Epithelial cell of prostate (primary cell): ENCODE results near the gene TMOD4.
"Not testable (repeated sequence)": the region's sequence is repeated elsewhere in the genome, so short reads cannot be mapped to it uniquely, and the experiment has no call there.

Source experiments
- DNase-seq: peaks from one replicate; pipeline ENCODE4 v3.0.0-alpha.2; 2011; ENCODE audit warnings: low read depth, low spot score
- H3K27ac ChIP-seq: fragments of 450-650 bp; 2 replicates; pipeline ENCODE4 v1.5.1; 2017; ENCODE audit warnings: mild to moderate bottlenecking

TMOD4 gene

DNA sequence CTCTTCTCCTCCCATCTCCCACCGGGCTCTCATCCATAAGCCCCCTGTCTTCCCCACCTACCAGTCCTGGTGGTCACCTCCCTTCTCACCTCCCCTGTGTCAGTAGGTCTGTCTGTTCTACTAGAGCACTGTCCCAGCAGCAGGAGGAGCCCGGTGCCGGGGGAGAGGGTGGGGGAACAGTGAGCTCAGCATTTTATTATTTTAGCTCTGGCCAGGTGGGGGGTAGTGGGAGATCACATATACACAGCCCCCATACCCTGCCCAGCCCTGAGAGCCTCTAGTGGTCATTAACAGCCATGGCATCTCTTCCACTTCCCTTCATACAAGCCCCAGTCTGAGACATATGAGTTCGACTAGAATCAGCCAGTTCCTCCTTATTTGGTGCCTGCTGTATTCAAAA lies at the start of gene TMOD4:
TMOD4 (minus strand) TSS at position 119 of the 400 bp plus-strand sequence. CDS start 1,106 bp downstream, outside the sequence.
- no peak for DNase-seq

DNA sequence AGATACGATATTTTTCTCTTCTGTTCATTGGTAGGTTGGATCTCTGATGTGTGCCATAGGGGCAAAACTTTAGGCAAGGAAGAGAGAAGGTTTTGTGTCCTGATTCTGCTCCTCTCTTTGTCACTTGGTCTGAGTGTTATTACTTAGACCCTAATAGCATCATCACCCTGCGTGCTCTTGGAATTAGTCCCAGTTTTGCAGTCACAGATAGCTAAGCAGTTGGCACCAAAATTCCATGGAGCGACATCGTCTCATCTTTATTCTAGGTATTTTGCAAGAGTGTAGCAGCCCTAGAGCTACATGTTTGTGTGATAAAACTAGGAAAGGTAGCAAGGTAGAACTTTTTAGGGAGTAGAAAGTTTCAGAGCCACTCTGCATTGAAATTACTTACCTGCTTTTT lies 46.3 kb upstream of the TMOD4 start:
- no peak for DNase-seq
- no peak overlapping the region for H3K27ac ChIP-seq

More for the DNA sequence above, at the start of gene TMOD4:
- H3K27ac ChIP-seq: no peak within 1 kb of the TSS

DNA sequence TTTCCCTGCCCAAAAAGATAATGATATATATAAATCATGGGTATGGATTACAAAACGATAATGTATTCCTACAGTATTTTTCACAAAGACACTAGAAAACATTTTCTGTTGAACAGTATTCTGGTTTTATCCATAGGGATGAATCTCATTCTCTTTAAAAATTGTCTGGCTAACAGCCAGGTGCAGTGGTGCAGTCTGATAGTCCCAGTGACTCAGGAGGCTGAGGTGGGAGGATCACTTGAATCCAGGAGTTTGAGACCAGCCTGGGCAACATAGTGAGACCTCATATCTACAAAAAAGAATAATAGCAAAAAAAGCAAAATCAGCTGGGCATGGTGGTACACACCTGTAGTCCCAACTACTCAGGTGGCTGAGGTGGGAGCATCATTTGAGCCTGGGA lies 45.8 kb upstream of the TMOD4 start:
- H3K27ac ChIP-seq: no peak overlapping the region
- no peak for DNase-seq

DNA sequence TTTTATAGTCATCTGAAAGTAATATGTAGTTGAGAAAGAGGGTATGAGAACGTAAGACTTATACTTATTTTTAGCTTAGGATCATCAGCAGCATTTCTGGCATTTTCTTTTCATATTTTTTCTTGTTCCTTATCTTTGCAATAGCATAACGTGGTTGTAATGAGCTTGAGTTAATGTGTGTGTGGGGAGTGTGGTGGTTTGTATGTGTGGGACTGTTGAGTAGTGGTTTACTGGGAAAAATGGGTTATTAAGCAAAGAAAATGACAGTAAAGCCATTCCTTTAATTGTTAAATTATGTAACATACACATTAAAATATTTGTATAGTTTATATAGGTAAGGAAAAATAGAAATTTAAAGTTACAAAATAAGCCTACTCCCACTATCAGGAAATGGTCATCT lies 37.8 kb upstream of the TMOD4 start:
- H3K27ac ChIP-seq: peak overlapping the region; percentile 69
- DNase-seq: no peak

DNA sequence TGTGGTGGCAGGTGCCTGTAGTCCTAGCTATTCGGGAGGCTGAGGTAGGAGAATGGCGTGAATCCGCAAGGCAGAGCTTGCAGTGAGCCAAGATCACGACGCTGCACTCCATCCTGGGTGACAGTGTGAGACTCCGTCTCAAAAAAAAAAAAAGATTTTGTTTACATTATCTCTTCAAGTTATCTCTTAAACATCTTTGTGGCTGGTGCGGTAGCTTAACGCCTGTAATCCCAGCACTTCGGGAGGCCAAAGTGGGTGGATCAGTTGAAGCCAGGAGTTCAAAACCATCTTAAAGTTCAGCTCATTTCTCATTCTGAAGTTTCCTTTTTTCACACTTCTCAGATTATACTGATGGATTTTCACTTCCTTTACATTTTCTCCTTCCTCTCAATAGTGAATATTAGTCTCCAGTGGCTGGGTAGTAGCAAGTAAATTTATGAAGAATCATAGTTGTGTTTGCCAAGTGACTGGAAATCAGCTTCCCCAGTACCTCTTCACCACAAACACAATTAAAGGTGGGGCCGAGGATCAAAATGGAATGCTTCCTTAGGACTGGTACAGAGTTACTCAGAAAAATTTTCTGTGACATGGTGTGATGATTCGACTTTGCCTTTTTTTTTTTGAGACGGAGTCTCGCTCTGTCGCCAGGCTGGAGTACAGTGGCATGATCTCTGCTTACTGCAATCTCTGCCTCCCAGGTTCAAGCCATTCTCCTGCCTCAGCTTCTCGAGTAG lies 36.4 kb upstream of the TMOD4 start:
- DNase-seq: no peak
- H3K27ac ChIP-seq: peak overlapping the region; percentile 69

DNA sequence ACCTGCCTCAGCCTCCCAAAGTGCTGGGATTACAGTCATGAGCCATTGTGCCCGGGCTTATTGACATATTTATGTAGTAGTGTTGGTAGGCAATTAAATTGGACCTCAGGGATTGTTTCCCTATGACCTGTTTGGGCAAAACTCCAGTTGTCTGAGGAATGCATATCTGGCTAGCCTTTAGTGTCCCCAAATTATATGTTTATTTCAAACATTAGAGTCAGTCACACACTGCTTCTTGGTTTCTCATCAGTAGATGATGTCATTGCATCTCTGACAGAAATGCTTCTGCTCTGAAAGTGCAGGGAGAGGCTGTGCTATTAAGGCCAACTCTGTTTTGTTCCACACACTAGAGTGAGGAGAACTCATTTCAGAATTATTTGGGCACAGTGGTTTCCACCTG lies 35.0 kb upstream of the TMOD4 start:
- DNase-seq: no peak
- H3K27ac ChIP-seq: peak overlapping the region; percentile 69

DNA sequence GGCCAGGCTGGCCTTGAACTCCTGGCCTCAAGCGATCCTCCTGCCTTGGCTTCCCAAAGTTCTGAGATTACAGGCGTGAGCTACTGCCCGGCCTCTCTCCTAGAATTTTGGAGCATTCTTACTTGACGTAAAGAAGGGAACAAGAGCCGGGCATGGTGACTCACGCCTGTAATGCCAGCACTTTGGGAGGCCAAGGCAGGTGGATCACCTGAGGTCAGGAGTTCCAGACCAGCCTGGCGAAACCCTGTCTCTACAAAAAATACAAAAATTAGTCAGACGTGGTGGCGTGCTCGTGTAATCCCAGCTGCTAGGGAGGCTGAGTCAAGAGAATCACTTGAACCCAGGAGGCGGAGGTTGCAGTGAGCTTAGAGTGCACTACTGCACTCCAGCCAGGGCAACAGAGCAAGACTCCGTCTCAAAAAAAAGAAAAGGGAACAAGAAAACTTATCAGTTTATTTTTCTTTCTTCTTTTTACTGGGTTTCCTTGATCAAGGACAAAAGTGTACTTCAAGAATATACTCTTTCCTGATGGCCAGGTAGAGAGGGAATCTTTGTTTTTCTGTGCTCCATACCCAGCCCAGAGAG lies 29.7 kb upstream of the TMOD4 start:
- DNase-seq, H3K27ac ChIP-seq: not testable (repeated sequence)

DNA sequence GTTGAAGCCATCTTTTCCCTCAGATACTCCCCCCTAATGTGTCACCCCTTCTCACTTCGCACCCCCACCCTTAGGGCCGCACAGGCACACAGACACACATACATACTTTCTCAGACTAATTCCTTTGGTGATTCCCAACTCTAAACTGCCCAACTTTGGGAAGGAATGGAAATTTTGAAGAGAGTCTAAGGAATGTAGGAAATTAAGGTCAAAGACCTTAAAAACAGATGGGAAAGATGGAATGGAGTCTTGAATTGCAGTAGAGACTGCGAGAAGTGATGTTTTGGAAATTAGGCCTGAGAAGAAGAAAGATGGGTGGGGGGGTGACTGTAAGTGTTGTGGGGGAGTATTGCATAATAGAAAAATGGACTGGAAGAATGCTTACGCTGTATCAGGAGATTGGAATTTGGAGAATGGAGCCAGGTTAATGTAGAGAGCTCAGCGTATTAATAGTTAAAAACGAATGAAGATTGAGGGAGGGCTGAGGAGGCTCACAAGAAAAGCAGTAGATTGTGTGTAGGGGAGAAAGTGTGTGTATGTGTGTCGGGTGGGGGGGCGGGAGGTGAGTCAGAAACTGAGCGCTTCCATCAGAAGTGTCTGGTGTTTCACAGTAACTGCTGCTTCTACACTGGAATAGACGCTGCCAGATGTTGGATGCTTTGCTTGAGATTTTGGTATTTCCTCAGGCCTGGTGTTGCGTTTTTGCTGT lies 24.2 kb upstream of the TMOD4 start:
- H3K27ac ChIP-seq: peak overlapping the region; percentile 98
- DNase-seq: no peak

DNA sequence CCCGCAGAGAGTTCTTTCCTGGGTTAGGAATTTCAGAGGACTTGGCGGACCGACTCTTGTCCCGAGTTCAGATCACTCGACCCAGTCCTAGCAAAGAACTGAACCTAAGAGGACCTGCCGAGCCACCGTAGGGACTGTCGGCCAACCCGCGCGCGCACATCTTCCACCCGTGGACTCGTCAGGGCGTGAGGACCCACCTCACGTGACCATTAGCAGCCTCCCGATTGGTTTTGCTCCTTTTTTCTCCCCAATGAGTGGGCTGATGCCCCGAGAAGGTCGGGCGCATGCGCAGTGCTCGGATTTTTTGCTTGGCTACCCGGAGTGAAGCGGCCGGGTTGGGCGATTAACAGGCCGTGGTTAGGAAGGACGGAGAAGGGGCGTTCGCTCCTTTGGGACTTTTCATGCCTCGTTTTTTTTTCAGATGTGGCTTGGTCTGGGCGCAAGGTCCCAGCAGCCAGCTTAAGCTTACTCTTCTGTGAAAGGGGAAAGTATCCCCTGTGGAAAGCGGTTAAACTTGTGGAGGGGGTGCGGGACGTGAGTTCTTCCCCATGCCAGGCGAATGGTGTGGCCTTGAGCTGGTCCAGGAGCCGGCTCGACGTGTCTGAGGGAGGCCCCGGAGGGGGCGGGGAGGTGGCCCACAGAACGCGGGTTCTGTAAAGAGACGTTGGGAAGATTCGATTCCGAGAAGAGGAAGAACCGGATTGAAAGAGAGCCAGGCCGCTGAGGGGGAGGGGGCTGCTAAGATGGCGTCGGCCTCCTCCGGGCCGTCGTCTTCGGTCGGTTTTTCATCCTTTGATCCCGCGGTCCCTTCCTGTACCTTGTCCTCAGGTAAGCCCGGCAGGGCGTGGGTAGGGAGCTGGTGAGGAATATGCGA lies 22.7 kb upstream of the TMOD4 start, which contains the start of gene PIP5K1A:
PIP5K1A (plus strand) TSS at position 299 of the 874 bp plus-strand sequence; CDS start at position 744, 445 bp downstream.
- peak; percentile 77 for DNase-seq
- H3K27ac ChIP-seq: peak within 1 kb of the TSS; percentile 98

DNA sequence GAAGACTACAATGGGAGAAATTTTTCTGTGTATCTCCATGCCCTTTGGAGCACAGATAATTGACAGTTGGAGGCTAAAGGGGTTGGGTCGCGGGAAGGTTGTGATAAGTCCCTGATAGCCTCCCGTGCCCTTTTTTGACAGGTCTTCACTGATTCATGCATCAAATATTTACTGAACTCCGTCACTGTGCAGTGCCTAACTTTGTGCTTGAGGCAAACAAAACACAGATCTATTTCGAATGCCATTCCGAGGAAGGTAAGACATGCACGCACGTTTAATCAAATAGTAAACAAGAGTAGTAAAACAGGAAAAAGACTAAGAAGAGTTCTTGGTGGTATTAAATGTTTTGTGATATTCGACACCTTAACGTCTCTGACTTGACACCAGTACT lies 22.1 kb upstream of the TMOD4 start:
- no peak for DNase-seq
- H3K27ac ChIP-seq: peak overlapping the region; percentile 98

DNA sequence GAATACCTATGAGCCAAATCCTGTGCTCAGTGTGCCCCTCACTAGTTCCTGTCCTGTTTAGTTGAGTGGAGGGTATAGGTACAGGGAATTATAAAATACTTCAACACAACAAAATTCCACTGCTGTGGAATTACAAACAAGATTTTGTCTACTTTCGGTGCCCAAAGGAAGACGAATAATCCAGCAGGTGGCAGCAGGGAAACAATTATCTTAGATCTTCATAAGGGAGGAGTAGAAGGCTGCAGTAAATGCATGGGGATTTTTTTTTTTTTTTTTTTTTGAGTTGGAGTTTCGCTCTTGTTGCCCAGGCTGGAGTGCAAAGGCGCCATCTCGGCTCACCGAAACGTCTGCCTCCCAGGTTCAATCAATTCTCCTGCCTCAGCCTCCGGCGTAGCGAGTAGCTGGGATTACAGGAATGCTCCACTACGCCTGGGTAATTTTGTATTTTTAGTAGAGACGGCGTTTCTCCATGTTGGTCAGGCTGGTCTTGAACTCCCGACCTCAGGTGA lies 20.6 kb upstream of the TMOD4 start:
- DNase-seq: no peak
- peak overlapping the region; percentile 98 for H3K27ac ChIP-seq

DNA sequence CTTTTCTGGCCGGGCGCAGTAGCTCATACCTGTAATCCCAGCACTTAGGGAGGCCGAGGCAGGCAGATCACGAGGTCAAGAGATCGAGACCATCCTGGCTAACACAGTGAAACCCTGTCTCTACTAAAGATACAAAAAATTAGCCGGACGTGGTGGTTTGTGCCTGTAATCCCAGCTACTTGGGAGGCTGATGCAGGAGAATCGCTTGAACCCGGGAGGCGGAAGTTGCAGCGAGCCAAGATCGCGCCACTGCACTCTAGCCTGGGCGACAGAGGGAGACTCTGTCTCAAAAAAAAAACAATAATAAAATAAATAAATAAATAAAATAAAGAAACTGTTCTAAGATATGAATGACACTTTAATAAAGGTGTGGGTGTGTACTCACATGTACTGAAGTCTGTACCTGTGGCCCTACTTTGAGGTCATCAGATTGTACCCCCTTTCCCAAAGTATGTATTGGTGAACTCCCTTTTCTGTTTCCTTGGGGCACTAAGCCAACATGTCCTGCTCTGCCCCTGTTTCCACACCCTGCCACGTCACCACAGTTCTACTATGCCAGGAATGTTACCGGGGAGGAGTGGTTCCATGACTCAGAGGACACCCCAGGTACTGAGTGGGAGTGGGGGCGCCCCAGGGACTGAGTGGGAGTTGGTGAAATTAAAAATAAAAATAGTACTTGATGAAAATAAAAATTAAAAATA lies 19.3 kb upstream of the TMOD4 start:
- peak overlapping the region; percentile 98 for H3K27ac ChIP-seq
- DNase-seq: peak; percentile 96

DNA sequence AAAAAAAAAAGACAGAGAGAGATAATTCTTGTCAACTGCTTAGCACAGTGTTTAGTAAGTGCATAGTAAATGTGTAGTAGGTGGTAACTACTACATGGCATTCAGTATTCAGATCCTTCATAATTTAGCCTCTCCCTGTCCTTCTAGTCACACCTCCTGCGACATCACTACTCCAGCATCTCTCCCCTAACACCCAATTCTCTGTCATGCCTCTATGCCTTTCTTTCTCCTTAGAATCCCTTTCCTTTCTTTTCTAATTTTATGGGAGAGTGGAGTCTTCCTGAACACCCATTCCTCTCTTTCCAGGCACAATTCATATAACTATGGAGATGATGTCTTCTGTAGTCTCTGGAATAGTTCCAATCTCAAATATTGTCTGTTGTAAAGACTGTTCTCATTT lies 18.1 kb upstream of the TMOD4 start:
- H3K27ac ChIP-seq: peak overlapping the region; percentile 98
- DNase-seq: no peak

DNA sequence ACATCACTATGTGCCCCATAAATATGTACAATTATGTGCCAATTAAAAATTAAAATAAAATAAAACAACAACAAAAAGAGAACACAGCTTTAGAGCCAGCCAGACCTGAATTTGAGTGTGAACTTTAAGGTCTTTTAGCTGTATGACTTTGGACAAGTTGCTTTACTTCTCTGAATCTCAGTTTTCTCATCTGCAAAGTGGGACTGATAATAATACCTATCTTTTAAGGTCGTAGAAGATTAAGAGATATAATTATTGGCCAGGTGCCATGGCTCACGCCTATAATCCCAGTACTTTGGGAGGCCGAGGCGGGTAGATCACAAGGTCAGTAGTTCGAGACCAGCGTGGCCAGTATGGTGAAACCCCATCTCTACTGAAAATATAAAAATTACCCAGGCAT lies 17.5 kb upstream of the TMOD4 start:
- DNase-seq: no peak
- peak overlapping the region; percentile 98 for H3K27ac ChIP-seq

DNA sequence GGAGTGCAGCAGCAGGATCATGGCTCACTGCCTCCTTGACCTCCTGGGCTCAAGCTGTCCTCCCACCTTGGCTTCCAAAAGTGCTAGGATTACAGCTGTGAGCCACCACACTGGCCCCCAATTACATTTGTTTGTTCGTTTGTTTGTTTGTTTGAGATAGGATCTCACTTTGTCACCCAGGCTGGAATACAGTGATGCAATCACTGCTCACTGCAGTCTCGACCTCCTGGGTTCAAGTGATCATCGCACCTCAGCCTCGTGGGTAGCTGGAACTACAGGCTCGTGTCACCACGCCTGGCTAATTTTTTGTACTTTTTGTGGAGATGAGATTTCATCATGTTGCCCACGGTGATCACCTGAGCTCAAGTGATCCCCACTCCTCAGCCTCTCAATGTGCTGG lies 16.3 kb upstream of the TMOD4 start:
- DNase-seq: no peak
- H3K27ac ChIP-seq: no peak overlapping the region

DNA sequence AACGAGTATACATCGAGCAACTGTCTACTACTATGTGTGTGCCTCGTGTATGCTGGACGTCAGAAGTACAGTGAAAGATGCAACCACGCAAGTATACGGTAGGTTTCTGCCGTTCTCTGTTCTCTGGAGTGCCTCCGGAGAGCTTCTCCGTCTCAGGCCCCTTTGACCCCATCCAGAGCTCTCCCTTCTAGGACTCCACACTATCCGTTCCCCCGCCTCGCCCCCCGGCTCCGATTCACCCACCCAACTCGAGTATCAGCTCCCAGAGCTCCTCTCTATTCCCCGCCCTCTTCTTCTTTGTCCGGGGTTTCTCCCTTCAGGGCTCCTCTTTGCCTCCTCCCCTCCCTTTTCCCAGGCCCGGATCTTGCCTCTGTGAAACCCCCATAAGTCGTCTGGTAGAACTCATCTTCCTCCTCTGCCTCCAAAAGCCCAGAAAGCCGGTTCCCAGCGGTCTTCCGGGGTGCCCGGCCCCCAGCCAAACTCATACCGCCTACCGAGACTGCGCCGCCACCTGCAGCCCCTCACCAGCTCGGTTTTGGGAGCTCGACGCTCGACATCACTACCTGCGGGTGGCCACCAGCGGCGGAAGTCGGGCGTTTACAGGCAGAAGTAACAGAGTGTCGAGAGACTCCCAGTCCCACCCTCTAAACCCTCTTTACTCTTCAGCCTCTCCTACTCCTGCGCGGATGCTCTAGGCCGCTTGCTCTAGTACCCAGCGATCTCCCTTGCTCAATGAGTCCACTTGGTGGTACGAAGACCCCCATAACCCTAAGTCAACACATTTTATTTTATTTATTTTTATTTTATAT lies 14.1 kb upstream of the TMOD4 start, which contains the start of gene VPS72:
VPS72 (minus strand) TSS at position 561 of the 809 bp plus-strand sequence; CDS start at position 485, 76 bp downstream.
- H3K27ac ChIP-seq: peak within 1 kb of the TSS; percentile 86
- no peak for DNase-seq

DNA sequence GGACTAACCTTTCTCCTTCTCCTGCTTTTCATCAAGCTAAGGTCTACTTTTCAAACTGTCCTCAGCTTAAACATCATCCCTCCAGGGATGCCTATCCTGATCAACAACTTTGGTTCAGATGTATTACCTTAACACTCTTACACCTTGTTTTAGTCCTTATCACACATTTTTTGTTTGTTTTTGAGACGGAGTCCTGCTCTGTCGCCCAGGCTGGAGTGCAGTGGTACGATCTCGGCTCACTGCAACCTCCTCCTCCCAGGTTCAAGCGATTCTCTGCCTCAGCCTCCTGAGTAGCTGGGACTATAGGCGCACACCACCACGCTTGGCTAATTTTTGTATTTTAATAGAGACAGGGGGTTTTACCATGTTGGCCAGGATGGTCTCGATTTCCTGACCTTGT lies 12.9 kb upstream of the TMOD4 start:
- H3K27ac ChIP-seq: peak overlapping the region; percentile 86
- DNase-seq: not testable (repeated sequence)

DNA sequence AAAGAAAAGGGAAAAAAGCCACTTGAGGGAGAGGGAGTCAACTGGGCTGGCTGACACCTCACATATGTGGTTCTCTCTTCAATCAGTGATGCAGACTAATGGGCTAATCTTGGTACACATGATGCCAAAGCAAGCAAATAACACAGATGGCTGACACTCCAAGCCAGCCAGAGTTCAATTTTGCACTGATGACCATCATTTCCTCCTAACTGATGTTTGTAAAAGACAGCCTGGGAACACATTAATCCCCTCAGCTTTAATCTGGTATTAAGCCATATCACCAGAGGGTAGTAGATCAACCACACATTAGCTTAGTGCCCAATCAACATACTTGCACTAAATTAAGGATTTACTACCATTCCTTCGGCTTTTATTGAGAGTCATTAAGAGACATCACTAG lies 11.4 kb upstream of the TMOD4 start:
- no peak for DNase-seq

DNA sequence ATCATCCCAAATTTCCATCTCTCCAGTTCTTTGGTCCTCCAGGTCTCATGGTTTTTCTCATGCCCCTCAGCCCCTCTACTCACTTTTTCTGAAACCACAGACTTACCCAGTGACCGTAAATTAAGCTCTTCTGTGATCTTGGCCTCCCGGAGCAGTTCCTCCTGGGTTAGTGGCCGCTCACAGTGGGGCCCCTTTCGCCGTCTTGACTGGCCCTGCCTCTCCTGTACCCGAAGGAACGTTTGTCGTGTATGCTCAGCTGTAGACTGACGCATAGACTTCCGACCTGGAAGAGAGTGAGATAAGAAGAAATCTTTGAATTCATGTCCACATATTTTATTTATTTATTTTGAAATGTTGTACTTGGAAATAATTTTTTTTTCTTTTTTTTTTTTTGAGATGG lies 8.4 kb upstream of the TMOD4 start:
- no peak for DNase-seq
- no peak overlapping the region for H3K27ac ChIP-seq

More for the DNA sequence above, 11.4 kb upstream of the TMOD4 start:
- peak overlapping the region; percentile 86 for H3K27ac ChIP-seq
